Iris pigment epithelial cell (primary cell): ENCODE results near the gene CHRNA4.

Experiments
- DNase-seq: peaks from one replicate; pipeline ENCODE4 v3.0.0-alpha.2; 2011; ENCODE audit warnings: low read depth

The CHRNA4 gene

GRCh38 chr20:63363013-63363957 is 2.1 kb upstream of the CHRNA4 start:
- no peak for DNase-seq

- DNase-seq = no peak
Observed at GRCh38 chr20:63362436-63363009, 1.4 kb upstream of the CHRNA4 start.

- DNase-seq = no peak
Observed at GRCh38 chr20:63361519-63362435, 628 bp upstream of the CHRNA4 start.

GRCh38 chr20:63359937-63360849 is 956 bp downstream of the CHRNA4 start:
- DNase-seq = no peak

- no peak for DNase-seq
Observed at GRCh38 chr20:63359164-63359934, 1.8 kb downstream of the CHRNA4 start.

GRCh38 chr20:63357921-63358905 is 2.9 kb downstream of the CHRNA4 start:
- no peak for DNase-seq

- DNase-seq = no peak
Observed at GRCh38 chr20:63356931-63357879, 3.9 kb downstream of the CHRNA4 start.

GRCh38 chr20:63356511-63356910 is 4.6 kb downstream of the CHRNA4 start:
- DNase-seq = no peak

- no peak for DNase-seq
Observed at GRCh38 chr20:63355781-63356295, 5.3 kb downstream of the CHRNA4 start.

GRCh38 chr20:63354636-63355350 is 6.4 kb downstream of the CHRNA4 start:
- no peak for DNase-seq

- no peak for DNase-seq
Observed at GRCh38 chr20:63352811-63353221, 8.3 kb downstream of the CHRNA4 start.

GRCh38 chr20:63351811-63352591 is 9.1 kb downstream of the CHRNA4 start:
- no peak for DNase-seq

- DNase-seq = no peak
Observed at GRCh38 chr20:63351326-63351700, 9.8 kb downstream of the CHRNA4 start.

- DNase-seq = no peak
Observed at GRCh38 chr20:63350597-63351325, 10.4 kb downstream of the CHRNA4 start.

GRCh38 chr20:63350196-63350595 is 11.0 kb downstream of the CHRNA4 start:
- no peak for DNase-seq

- no peak for DNase-seq
Observed at GRCh38 chr20:63349516-63349895, 11.6 kb downstream of the CHRNA4 start.
